Measurements from ENCODE around the gene ABHD15. TPM values are rescaled to one million over a fixed set of nuclear protein-coding genes. Genes with fewer than 3 reads are reported as not detected.
A peak's percentile ranks its signal among the peaks of the same experiment; 100 is the strongest.

The ABHD15 gene
- total RNA-seq, 1 experiment from 2014 or later: 8.2 TPM

DNA sequence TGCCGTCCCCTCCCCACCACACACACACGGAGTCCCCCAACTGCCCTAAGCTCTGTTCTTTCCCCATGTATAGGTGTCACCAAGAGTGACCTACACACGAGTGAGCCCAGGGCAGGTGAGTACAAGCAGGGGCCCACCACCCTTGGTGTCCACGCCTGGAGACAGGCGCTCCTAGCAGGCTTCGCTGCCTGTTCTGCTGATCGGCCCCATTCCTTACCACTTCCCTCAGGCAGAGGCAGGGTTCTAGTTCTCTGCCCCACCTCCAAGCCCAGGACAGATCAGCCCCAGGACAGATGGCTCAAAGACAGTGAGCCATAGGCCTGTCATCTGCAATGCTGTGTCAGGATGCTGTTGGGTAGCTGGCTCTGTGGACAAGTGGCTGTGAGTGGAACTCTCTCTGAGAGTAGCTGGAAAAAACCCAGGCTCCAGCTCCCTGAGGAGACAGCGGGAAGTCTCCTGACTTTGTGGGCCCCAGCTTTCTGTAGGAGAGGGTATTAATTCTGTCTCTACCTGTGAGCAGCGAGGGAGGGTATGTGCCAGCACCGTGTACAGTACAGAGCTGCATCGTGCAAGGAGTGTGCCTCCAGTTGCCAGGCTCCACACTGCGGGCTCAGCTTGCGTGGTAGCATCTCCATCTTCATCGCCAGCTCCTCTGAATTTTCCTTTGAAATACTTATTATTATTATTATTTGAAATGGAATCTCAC lies 2.6 kb upstream of the ABHD15 start (continued):
- TF ChIP-seq, protein P1, sequence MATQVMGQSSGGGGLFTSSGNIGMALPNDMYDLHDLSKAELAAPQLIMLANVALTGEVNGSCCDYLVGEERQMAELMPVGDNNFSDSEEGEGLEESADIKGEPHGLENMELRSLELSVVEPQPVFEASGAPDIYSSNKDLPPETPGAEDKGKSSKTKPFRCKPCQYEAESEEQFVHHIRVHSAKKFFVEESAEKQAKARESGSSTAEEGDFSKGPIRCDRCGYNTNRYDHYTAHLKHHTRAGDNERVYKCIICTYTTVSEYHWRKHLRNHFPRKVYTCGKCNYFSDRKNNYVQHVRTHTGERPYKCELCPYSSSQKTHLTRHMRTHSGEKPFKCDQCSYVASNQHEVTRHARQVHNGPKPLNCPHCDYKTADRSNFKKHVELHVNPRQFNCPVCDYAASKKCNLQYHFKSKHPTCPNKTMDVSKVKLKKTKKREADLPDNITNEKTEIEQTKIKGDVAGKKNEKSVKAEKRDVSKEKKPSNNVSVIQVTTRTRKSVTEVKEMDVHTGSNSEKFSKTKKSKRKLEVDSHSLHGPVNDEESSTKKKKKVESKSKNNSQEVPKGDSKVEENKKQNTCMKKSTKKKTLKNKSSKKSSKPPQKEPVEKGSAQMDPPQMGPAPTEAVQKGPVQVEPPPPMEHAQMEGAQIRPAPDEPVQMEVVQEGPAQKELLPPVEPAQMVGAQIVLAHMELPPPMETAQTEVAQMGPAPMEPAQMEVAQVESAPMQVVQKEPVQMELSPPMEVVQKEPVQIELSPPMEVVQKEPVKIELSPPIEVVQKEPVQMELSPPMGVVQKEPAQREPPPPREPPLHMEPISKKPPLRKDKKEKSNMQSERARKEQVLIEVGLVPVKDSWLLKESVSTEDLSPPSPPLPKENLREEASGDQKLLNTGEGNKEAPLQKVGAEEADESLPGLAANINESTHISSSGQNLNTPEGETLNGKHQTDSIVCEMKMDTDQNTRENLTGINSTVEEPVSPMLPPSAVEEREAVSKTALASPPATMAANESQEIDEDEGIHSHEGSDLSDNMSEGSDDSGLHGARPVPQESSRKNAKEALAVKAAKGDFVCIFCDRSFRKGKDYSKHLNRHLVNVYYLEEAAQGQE (IDR thresholded peaks at IDR 0.05; ENCODE audit: low read depth): no peak
- TF ChIP-seq FOSL1 (IDR thresholded peaks at IDR 0.05; ENCODE audit: low read depth): no peak
- TF ChIP-seq TCF7L2 (IDR thresholded peaks at IDR 0.05; ENCODE audit: borderline replicate concordance, extremely low read depth, insufficient read depth, insufficient read length): no peak
- no peak for TF ChIP-seq POLR2AphosphoS5 (IDR thresholded peaks at IDR 0.05; ENCODE audit: low read depth, low read length)

DNA sequence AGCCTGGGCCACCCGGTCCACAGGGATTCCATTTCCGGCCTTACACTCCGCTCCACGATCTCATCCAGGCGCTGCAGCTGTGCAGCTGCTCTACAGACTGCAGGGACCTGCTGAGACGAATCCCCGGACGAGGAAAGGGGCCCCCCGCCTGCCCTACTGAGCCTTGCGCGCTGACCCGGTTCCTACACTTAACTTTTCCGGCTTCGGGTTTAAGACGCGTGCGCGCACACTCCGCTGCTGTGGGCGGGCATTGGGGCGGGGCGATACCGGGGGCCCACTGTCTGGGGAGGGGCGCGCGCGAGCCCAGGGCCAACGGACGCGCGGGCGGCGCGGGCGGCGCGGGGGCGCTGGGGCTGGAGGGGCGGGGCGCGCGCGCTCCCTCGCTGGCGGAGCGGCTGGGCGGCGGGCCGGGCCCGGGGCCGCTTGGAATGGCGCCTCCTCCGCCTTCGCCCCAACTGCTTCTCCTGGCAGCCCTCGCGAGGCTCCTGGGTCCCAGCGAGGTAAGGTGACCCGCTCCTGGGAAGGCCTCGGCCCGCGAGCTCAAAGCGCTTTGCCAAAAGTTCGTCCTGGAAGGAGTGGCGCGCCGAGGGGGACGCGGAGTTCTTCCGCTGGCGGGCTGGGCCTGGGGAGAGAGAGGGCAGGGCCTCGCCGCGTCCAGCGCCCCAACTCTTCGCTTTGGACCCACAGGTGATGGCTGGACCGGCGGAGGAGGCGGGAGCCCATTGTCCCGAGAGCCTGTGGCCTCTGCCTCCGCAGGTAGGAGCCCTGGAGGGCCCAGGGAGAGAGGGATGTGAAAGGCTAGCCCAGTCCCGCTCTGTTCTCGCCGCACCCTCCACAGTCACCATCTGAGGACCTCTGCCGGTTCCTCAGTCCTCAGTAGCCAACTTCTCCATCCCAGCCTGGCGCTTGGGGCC lies 1.8 kb upstream of the ABHD15 start, which contains the start of gene TP53I13:
TP53I13 (plus strand) TSS at position 371 of the 914 bp plus-strand sequence; CDS start at position 429, 58 bp downstream.
- intact Hi-C loops (cut with micrococcal nuclease): no loop called here
- peak within 1 kb of the TSS; percentile 88 for H2AFZ ChIP-seq (ENCODE audit: low read depth, low read length, poor library complexity, severe bottlenecking)
- no peaks in the 10 kb centered on the region for H4K20me1 ChIP-seq (ENCODE audit: insufficient read depth)
- no peaks in the 10 kb centered on the region for H3K27me3 ChIP-seq (ENCODE audit: insufficient read depth, low read length)
- no peaks in the 10 kb centered on the region for H3K36me3 ChIP-seq (ENCODE audit: control insufficient read depth in 1 of 2, insufficient read depth in 2 of 2, low read length in 2 of 2)
- peak; percentile 52 for ATAC-seq
- ChIA-PET POLR2A (no interaction called here), RAD21 (ENCODE audit: low non-redundant PET in 1 of 2, low total read pairs in 2 of 2, uncharacterized antibody in 2 of 2, unreplicated experiment in 2 of 2) (interaction anchor here in 1 of 2 experiments (1.0 kb wide), 2 partner anchors 198 to 331 kb away, joined by 3 to 4 read pairs; no protein-coding TSS in a partner anchor), CTCF (interaction anchor here (0.9 to 3.8 kb wide), 6 partner anchors 12 to 524 kb away, joined by 3 to 30 read pairs (median 6); partner anchors contain the start of gene ANKRD13B)
- peak within 1 kb of the TSS; percentile 99 for H3K4me2 ChIP-seq (ENCODE audit: low read length)
- peak within 1 kb of the TSS; percentile 75 for H3K9ac ChIP-seq (ENCODE audit: low read length)
- H3K79me2 ChIP-seq (ENCODE audit: insufficient read depth, low read length): peaks cover 10% of the 10 kb centered on the region; the same call in 1 of the 2 replicates
- H3K9me2 ChIP-seq (ENCODE audit: insufficient read depth): no peaks in the 10 kb centered on the region
- H3K4me3 ChIP-seq (replicated peaks in 1 of 2; ENCODE audit: low read depth in 1 of 2, low read length in 2 of 2): peak within 1 kb of the TSS; percentile 79 to 82
- no TSS peak for BruUV-seq (replicated peaks)
- H3K4me1 ChIP-seq (ENCODE audit: control insufficient read depth in 1 of 2, insufficient read depth in 2 of 2, low read length in 2 of 2): peaks cover 13 to 25% of the 10 kb centered on the region in 2 experiments
- H3K27ac ChIP-seq (ENCODE audit: low read depth, low read length): peak within 1 kb of the TSS; percentile 82
- H3K9me3 ChIP-seq (ENCODE audit: control insufficient read depth in 1 of 2, insufficient read depth in 1 of 2, low read depth in 1 of 2, low read length in 2 of 2): no peaks in the 10 kb centered on the region
- peak; percentile 22 for DNase-seq (ENCODE audit: low read depth, low spot score)
- TF ChIP-seq ELF1 (IDR thresholded peaks at IDR 0.05; ENCODE audit: borderline replicate concordance, low read depth) (no peak), EGR1 (IDR thresholded peaks at IDR 0.05; ENCODE audit: low read depth) (no peak), EZH2phosphoT487 (IDR thresholded peaks at IDR 0.05; ENCODE audit: borderline replicate concordance) (no peak), YY1 (IDR thresholded peaks at IDR 0.05; ENCODE audit: extremely low read depth, insufficient replicate concordance, low read depth, low read length) (no peak), ZFX (IDR thresholded peaks at IDR 0.05) (peak; percentile 79; the same call in 1 of the 2 replicates), POLR2AphosphoS5 (IDR thresholded peaks at IDR 0.05; ENCODE audit: low read depth, low read length) (peak; percentile 81), FOSL1 (IDR thresholded peaks at IDR 0.05; ENCODE audit: low read depth) (no peak), EZH2 (IDR thresholded peaks at IDR 0.05) (no peak), JUND (IDR thresholded peaks at IDR 0.05) (no peak), SP1 (IDR thresholded peaks at IDR 0.05; ENCODE audit: low read depth) (no peak), ZNF274 (IDR thresholded peaks at IDR 0.05; ENCODE audit: low read depth, low read length) (no peak), POLR2A (IDR thresholded peaks at IDR 0.05; ENCODE audit: borderline replicate concordance, extremely low read depth, insufficient read depth, insufficient read length) (peak; percentile 47)
- TF ChIP-seq, protein P2, sequence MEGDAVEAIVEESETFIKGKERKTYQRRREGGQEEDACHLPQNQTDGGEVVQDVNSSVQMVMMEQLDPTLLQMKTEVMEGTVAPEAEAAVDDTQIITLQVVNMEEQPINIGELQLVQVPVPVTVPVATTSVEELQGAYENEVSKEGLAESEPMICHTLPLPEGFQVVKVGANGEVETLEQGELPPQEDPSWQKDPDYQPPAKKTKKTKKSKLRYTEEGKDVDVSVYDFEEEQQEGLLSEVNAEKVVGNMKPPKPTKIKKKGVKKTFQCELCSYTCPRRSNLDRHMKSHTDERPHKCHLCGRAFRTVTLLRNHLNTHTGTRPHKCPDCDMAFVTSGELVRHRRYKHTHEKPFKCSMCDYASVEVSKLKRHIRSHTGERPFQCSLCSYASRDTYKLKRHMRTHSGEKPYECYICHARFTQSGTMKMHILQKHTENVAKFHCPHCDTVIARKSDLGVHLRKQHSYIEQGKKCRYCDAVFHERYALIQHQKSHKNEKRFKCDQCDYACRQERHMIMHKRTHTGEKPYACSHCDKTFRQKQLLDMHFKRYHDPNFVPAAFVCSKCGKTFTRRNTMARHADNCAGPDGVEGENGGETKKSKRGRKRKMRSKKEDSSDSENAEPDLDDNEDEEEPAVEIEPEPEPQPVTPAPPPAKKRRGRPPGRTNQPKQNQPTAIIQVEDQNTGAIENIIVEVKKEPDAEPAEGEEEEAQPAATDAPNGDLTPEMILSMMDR (IDR thresholded peaks at IDR 0.05 in 2 of 3, conservative IDR thresholded peaks at IDR 0.05 in 1 of 3; ENCODE audit: borderline replicate concordance in 1 of 3, insufficient read depth in 1 of 3, low read depth in 2 of 3, low read length in 2 of 3): no peak
- TF ChIP-seq, protein P3, sequence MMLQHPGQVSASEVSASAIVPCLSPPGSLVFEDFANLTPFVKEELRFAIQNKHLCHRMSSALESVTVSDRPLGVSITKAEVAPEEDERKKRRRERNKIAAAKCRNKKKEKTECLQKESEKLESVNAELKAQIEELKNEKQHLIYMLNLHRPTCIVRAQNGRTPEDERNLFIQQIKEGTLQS (IDR thresholded peaks at IDR 0.05): no peak

Measured in HCT116 (cell line).